ENCODE measurements around the gene AGAP1.

The AGAP1 gene

GRCh38 chr2:235493775-235494715 lies at the start of gene AGAP1:
Gene AGAP1, plus strand, starts transcription at chr2:235494043.
- no peak for DNase-seq (ENCODE audit: low read depth, low spot score)

DNA sequence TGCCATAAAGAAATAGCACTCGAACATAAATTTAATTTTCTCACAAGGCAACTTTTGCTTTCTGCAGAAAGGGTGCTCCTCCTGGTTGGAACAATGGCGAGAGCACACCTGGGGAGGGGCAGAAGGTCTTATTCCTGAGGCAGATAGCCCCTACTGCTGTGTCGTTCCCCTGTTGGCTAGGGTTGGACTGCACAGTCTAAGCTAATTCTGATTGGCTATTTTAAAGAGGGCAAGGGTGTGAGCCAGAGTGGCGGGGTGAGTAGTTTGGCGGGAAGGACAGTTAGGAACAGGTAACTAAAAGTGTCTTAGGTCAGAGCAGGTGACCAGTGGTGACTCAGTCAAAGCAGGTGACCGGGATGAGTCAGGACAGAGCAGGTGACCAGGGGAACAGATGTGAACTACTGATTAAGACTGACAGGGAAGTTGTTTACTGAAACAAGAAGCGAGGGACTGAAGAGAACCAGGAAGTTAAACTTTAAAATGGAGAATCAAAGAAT lies 49.7 kb upstream of the AGAP1 start:
- no peak for DNase-seq (ENCODE audit: low read depth, low spot score)

DNA sequence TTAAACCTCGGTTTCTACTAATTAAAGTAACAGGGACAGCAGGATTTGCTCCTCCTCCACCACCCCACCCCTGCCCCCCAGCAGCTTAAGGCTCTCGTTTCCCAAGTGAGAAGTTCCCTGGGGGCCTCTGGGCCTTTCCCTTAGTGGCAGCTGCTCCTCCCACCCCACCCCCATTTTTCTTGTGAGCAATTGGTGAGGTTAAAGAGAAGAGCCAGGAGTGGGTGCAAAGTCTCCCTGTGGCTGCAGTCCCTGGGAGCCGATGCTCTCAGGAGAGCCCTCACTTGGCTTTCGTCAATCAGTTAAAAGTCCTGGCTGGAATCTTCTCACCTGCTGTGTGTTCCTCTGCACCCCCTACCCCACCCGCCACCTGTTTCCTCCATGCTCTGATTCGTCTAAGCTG lies 48.7 kb upstream of the AGAP1 start:
- DNase-seq (ENCODE audit: low read depth, low spot score): no peak

DNA sequence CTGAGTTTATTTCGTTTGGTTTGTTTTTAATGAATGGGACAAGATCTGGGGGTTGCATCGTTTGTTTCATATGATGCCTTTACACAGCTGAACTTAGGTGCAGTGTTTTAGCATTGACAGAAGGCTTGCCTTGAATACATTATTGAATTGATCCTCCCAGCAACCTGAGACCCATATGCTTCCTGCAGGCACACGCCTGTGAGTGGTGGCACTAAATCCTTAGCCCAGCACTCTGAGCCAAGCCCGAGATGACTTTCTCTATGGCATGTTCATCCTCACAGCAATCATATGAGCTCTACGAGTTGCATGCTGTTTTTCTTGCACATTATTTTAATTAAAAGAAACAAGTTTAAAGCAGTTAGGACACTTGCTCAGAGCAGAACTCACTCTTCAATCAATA lies 47.8 kb upstream of the AGAP1 start:
- no peak for DNase-seq (ENCODE audit: low read depth, low spot score)

DNA sequence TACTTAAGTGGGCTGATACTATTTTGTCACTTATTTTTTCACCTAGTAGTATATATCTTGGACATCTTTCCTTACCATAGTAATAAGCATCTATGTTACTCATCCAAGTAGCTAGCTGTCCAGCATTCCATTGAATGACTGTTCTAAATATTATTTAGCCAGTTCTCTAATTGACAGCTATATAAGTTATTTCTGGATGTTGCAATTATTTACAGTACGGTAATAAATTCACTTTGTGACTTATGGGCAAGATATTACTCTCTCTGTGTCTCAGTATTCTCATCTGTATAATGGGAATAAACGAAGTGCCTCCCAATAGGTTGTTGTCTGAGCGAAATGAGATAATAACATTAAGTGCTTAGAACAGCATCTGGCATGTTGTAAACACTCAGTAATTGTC lies 46.6 kb upstream of the AGAP1 start:
- DNase-seq (ENCODE audit: low read depth, low spot score): no peak

DNA sequence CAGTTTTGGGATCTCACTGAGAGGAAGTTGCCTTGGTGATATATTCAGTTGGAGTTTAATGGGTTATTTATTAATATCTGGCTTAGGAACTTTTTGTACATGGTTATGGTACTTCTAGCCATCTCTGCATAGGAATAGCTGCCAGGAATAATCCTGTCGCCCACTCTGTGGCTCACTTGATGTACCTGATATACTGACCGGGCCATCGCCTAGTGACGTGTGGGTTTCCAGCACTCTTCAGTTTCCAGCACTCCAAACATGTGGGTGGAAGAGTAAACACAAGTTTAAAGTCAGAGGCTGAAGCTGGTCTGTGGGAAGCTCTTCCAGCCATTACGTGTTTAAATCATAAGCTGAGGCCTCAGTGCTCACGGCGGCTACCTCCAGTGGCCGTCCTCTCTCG lies 44.3 kb upstream of the AGAP1 start:
- DNase-seq (ENCODE audit: low read depth, low spot score): no peak

GRCh38 chr2:235453605-235454151 lies 40.2 kb upstream of the AGAP1 start:
- DNase-seq (ENCODE audit: low read depth, low spot score): no peak

GRCh38 chr2:235458839-235459273 lies 35.0 kb upstream of the AGAP1 start:
- DNase-seq (ENCODE audit: low read depth, low spot score): no peak

DNA sequence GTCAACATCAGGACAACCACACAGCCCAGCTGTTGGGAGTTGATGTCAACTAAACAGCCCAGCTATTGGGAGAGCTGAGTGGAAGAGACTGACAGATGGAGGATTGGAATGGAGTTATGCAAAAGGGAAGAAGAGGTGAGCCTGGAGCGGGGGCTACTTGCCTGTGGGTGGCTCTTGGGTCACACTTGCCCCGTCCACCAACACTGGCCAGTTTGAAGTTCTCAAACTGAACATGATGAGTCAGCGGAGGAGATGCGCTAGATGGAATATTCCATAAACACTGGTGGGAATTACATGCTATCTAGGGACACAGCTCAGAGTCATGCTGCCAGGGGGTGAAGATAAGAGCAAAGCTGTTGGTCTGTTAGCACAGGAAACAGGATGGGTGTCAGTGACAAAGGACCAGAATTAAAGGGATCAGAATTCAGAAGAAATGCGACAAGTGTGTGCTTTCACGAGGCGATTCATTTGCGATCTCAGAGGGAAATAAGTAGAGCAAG lies 33.2 kb upstream of the AGAP1 start:
- DNase-seq (ENCODE audit: low read depth, low spot score): no peak

DNA sequence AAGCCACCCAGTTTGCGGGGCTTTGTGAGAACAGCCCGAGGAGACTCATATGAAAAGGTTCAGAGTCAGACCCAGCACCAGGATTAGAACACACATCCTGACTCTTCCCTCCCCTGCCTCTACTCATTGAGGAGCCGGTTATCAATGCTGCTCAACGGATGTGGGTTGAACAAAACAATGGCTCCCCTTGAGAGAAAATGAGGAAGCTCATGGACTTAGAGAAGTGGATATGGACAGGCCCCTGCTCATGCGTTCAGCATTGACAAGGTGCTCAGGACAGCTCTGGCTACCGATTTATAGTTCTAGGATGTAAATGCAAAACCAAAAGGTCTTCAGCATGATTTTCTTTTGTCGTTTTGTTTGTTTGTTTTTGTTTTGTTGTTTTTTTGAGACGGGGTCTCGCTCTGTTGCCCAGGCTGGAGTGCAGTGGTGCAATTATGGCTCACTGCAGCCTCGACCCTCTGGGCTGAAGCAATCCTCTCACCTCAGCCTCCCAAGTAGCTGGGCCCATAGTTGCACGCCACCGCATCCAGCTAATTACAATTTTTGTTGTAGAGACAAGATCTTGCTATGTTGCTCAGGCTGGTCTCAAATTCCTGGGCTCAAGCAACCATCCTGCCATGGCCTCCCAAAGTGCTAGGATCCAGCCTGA lies 32.0 kb upstream of the AGAP1 start:
- no peak for DNase-seq (ENCODE audit: low read depth, low spot score)

GRCh38 chr2:235462415-235462790 lies 31.4 kb upstream of the AGAP1 start:
- no peak for DNase-seq (ENCODE audit: low read depth, low spot score)

- no peak for DNase-seq (ENCODE audit: low read depth, low spot score)
Measured at GRCh38 chr2:235463893-235464292, 29.9 kb upstream of the AGAP1 start.

DNA sequence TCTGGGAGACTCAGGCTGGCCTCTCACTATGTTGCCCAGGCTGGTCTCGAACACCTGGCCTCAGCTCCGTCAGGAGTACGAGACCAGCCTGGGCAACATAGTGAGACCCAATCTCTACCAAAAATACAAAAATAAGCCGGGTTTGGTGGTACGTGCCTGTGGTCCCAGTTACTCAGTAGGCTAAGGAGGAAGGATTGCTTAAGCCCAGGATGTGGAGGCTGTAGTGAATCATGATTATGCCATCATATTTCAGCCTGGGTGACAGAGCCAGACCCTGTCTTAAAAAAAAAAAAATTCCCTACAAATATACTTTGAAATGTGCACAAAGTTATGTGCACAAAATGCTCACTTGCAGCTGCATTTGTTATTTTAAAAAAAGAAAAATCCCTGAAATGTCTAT lies 26.3 kb upstream of the AGAP1 start:
- no peak for DNase-seq (ENCODE audit: low read depth, low spot score)

DNA sequence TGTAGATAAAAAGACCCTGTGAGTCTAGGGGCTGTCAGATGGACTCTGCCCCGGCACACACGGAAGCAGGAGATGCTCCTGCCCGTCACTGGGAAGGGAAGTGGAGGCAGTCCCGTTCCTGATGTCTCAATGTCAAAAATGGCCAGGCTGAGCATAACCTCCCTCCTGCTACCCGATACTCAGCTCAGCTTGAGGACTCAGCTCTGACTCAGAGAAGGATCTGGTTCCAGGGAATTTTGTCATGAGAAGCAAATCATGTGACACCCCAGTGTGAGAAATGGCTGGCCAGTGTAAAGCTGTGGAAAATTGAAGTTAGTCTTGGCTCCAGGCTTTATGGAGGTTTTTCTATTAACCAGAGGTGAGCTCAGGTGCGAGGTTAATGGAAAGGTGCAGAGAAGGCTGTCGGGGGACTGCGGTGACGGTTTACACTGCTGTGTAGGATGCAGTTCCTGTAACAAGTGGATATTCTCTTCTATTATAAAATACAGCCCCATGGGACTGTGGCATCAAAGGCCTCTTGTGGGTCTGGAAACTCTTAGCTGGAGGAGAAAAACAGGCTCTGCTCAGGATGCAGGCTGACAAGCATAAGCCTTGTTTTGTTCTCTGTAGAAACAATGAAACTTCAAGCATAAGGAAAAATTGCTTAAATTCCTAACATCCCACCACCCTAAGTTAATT lies 24.7 kb upstream of the AGAP1 start:
- DNase-seq (ENCODE audit: low read depth, low spot score): no peak

DNA sequence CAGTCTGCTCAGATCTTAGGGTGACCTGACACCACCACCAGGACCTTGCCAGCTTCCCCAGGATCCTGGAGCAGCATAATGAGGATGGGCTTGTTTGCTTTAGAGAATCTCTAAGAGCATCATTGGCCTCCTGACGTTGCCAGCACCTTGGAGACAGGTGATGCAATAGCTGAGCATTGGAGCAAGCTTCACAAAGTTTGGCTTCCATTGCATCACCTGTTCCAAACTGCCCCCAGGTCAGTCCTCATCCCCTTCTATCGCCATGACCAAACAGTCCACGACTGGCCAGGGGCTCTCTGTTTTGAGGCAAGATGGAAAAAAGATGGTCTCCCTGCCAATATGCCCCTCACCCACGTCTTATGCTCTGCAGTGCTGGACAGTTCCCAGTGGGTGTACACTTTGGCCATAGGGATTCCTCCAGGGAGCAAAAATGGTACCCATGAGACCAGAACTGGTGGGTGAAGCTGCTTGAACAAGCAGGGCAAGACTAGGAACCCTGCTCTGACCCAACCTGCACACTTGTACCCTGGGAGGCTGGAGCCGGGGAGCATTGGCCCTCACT lies 22.6 kb upstream of the AGAP1 start:
- DNase-seq (ENCODE audit: low read depth, low spot score): no peak

DNA sequence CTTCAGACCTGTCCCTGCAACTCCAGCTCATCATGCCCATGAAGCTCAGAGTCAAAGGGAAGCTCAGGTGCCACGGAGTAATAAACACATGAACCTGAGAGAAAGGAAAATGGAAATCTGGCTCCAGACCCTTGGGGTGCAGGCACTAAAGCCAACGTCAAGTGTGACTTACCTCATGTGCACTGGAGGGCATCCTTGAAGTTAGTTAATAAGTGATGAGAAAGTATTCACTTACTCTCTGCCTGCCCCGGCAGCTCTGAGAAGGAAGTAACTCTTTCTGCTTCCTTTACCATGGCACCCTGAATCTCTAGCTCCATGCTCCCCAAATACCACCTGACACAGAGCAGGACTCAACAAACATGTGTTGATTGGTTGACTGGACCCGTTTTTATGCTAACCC lies 21.4 kb upstream of the AGAP1 start:
- no peak for DNase-seq (ENCODE audit: low read depth, low spot score)

DNA sequence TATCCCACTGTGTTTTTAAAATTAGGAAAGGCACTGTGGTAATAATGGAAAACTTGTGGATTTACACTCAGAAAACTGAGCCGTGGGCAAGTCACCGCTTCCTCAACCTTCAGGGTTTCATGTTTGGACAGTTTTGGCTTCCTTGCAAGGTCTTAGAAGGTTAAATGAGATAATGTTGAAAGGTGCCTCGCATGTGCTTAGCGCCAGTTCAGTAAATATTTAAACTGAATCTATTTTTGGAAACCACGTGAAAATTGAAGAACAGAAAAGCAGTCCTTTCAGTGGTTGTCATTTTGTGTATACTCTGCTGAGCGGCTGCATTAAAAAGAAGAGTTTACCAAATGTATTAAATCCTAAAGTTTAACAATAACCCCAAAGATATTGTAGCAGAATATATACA lies 15.2 kb upstream of the AGAP1 start:
- DNase-seq (ENCODE audit: low read depth, low spot score): no peak

- no peak for DNase-seq (ENCODE audit: low read depth, low spot score)
Measured at GRCh38 chr2:235479604-235480003, 14.2 kb upstream of the AGAP1 start.

- DNase-seq (ENCODE audit: low read depth, low spot score): no peak
Measured at GRCh38 chr2:235480614-235481013, 13.2 kb upstream of the AGAP1 start.

- no peak for DNase-seq (ENCODE audit: low read depth, low spot score)
Measured at GRCh38 chr2:235483313-235483712, 10.5 kb upstream of the AGAP1 start.

DNA sequence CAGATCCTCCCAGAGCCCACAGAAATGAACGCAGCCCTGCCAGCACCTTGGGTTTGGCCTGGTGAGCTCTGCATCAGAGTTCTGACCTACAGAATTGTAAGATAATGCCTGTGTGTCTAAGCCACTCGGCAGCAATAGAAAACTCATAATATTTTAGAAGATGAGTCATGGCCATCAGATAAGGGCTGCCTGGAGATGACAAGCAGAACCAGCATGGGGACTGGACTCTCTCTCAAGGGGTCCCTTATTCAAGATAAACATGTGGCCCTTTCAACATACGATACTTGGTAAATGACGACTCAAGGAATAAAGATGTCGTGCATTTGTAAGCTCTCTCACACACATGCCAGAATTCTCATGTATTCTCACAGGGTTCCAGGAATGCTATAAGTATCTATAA lies 8.5 kb upstream of the AGAP1 start:
- no peak for DNase-seq (ENCODE audit: low read depth, low spot score)

- DNase-seq (ENCODE audit: low read depth, low spot score): no peak
Measured at GRCh38 chr2:235486729-235487128, 7.1 kb upstream of the AGAP1 start.
